Measurements from ENCODE around the gene HSF2BP.

GRCh38 chr21:43605320-43606215 is 53.7 kb downstream of the HSF2BP start:
- TF ChIP-seq CTCF (IDR thresholded peaks at IDR 0.05; ENCODE audit: insufficient read depth, low read length) = no peak
- TF ChIP-seq REST (IDR thresholded peaks at IDR 0.05; ENCODE audit: insufficient replicate concordance, low read depth) = no peak
- no peak for TF ChIP-seq POLR2AphosphoS5 (IDR thresholded peaks at IDR 0.05; ENCODE audit: low read depth)
- no peak for TF ChIP-seq GABPA (IDR thresholded peaks at IDR 0.05; ENCODE audit: low read depth)
- no peak for TF ChIP-seq SPI1 (IDR thresholded peaks at IDR 0.05; ENCODE audit: borderline replicate concordance, low read depth)

Data from HL-60 (cell line).